Naive B cell (primary cell): Measurements from ENCODE around the gene RMI2. TPM values are rescaled to one million over a fixed set of nuclear protein-coding genes. Genes with fewer than 3 reads are reported as not detected.
"Not testable (repeated sequence)": the region's sequence is repeated elsewhere in the genome, so short reads cannot be mapped to it uniquely, and the experiment has no call there.

Experiments
- ATAC-seq, 2 donors: fragments of 150-1000 bp; cut with Tn5 transposase; 2 replicates each; pipeline ENCODE4 v1.10.0; 2021; ENCODE audit warnings: low read depth in 2 of 2, mild to moderate bottlenecking in 2 of 2, moderate library complexity in 2 of 2
- DNase-seq: peaks from one replicate; pipeline ENCODE4 v3.0.0; 2022
- H3K27ac Mint-ChIP-seq, 6 donors: one replicate each; pipeline ENCODE4 v1.8.0; 2020 to 2022; ENCODE audit warnings: mild to moderate bottlenecking in 6 of 6, mixed read lengths in 6 of 6, moderate library complexity in 5 of 6, inconsistent platforms in 2 of 6
- H3K27me3 Mint-ChIP-seq, 3 donors: one replicate each; pipeline ENCODE4 v1.8.0; 2021 to 2022; ENCODE audit warnings: mixed read lengths in 3 of 3, mild to moderate bottlenecking in 1 of 3
- H3K36me3 Mint-ChIP-seq, 2 donors: one replicate each; pipeline ENCODE4 v1.8.0; 2020 to 2022; ENCODE audit warnings: mixed read lengths in 2 of 2, inconsistent platforms in 1 of 2, mild to moderate bottlenecking in 1 of 2
- H3K4me1 Mint-ChIP-seq, 3 donors: one replicate each; pipeline ENCODE4 v1.8.0; 2020 to 2022; ENCODE audit warnings: mixed read lengths in 3 of 3, inconsistent platforms in 1 of 3, mild to moderate bottlenecking in 1 of 3, moderate library complexity in 1 of 3
- H3K4me3 Mint-ChIP-seq, 8 donors: one replicate each; pipeline ENCODE4 v1.8.0; 2020 to 2022; ENCODE audit warnings: mild to moderate bottlenecking in 8 of 8, mixed read lengths in 8 of 8, moderate library complexity in 8 of 8, inconsistent platforms in 2 of 8
- H3K9me3 Mint-ChIP-seq, 7 donors: one replicate each; pipeline ENCODE4 v1.8.0; 2020 to 2022; ENCODE audit warnings: mixed read lengths in 7 of 7, mild to moderate bottlenecking in 5 of 7, inconsistent platforms in 2 of 7, moderate library complexity in 1 of 7
- polyA plus RNA-seq, 6 donors: library from polyadenylated mRNA; unstranded; fragments of 300-500 nt; fragmentation: Illumina TruSeq; gene quantifications; one replicate each; pipeline ENCODE4 v1.2.3, GENCODE V29; 2021; ENCODE audit warnings: low read depth in 6 of 6

Gene RMI2
- polyA plus RNA-seq = 10 to 100 TPM; 18.1 to 38.3 (median 30.0) TPM

- H3K27me3 Mint-ChIP-seq = no peaks in the 10 kb centered on the region
- H3K4me1 Mint-ChIP-seq = peaks cover 34 to 50% (median 47%) of the 10 kb centered on the region in 3 donors
- H3K4me3 Mint-ChIP-seq = peak within 1 kb of the TSS; percentile 84 to 96 (median 92)
- ATAC-seq (peak; percentile 99), DNase-seq (peak; percentile 98)
- H3K27ac Mint-ChIP-seq = peak within 1 kb of the TSS; percentile 74 to 93 (median 82)
- H3K9me3 Mint-ChIP-seq = no peaks in the 10 kb centered on the region
- peaks cover 0 to 7% of the 10 kb centered on the region in 2 donors for H3K36me3 Mint-ChIP-seq
Observed at GRCh38 chr16:11345040-11345862, at the start of gene RMI2. RMI2 (plus strand) TSS chr16:11345459; CDS start chr16:11345472, 13 bp downstream.

- no peak overlapping the region for H3K4me3 Mint-ChIP-seq
- no peak for DNase-seq
- peaks cover 37 to 79% (median 61%) of the 10 kb centered on the region in 3 donors for H3K4me1 Mint-ChIP-seq
- H3K36me3 Mint-ChIP-seq = no peaks in the 10 kb centered on the region
- peaks cover 0 to 6% (median 0%) of the 10 kb centered on the region in 3 donors for H3K27me3 Mint-ChIP-seq
- no peak for ATAC-seq
- H3K9me3 Mint-ChIP-seq = no peaks in the 10 kb centered on the region
- peak overlapping the region in 1 of 6 donors; percentile 67 for H3K27ac Mint-ChIP-seq
Observed at GRCh38 chr16:11295672-11296071, 49.6 kb upstream of the RMI2 start.

GRCh38 chr16:11296351-11296705 is 48.9 kb upstream of the RMI2 start:
- Mint-ChIP-seq H3K27ac (peak overlapping the region in 5 of 6 donors; percentile 62 to 97 (median 87)), H3K4me1 (peaks cover 37 to 80% (median 61%) of the 10 kb centered on the region in 3 donors), H3K4me3 (peak overlapping the region in 5 of 8 donors; percentile 41 to 89 (median 63)), H3K36me3 (no peaks in the 10 kb centered on the region), H3K27me3 (peaks cover 0 to 4% (median 0%) of the 10 kb centered on the region in 3 donors), H3K9me3 (no peaks in the 10 kb centered on the region)
- ATAC-seq (no peak), DNase-seq (no peak)

GRCh38 chr16:11296706-11297491 is 48.4 kb upstream of the RMI2 start:
- Mint-ChIP-seq H3K27ac (peak overlapping the region; percentile 36 to 97 (median 95)), H3K4me1 (peaks cover 40 to 75% (median 61%) of the 10 kb centered on the region in 3 donors), H3K4me3 (peak overlapping the region; percentile 59 to 89 (median 82)), H3K27me3 (no peaks in the 10 kb centered on the region), H3K36me3 (no peaks in the 10 kb centered on the region), H3K9me3 (no peaks in the 10 kb centered on the region)
- ATAC-seq (peak in 1 of 2 donors; percentile 10), DNase-seq (peak; percentile 23)

GRCh38 chr16:11297492-11298142 is 47.6 kb upstream of the RMI2 start:
- peak; percentile 96 for ATAC-seq
- Mint-ChIP-seq H3K4me1 (peaks cover 44 to 77% (median 61%) of the 10 kb centered on the region in 3 donors), H3K4me3 (peak overlapping the region; percentile 59 to 89 (median 82)), H3K36me3 (no peaks in the 10 kb centered on the region), H3K9me3 (no peaks in the 10 kb centered on the region), H3K27me3 (no peaks in the 10 kb centered on the region), H3K27ac (peak overlapping the region; percentile 26 to 97 (median 95))
- peak; percentile 95 for DNase-seq

- Mint-ChIP-seq H3K4me3 (peak overlapping the region; percentile 59 to 89 (median 82)), H3K4me1 (peaks cover 44 to 75% (median 60%) of the 10 kb centered on the region in 3 donors)
Observed at GRCh38 chr16:11298143-11298900, 46.9 kb upstream of the RMI2 start.

GRCh38 chr16:11298950-11299547 is 46.2 kb upstream of the RMI2 start:
- H3K36me3 Mint-ChIP-seq, H3K27me3 Mint-ChIP-seq, ATAC-seq, H3K9me3 Mint-ChIP-seq: not testable (repeated sequence)
- H3K27ac Mint-ChIP-seq = peak overlapping the region; percentile 55 to 97 (median 90)
- H3K4me1 Mint-ChIP-seq = peaks cover 38 to 71% (median 55%) of the 10 kb centered on the region in 3 donors
- peak overlapping the region; percentile 22 to 84 (median 68) for H3K4me3 Mint-ChIP-seq
- DNase-seq = peak; percentile 48

More at GRCh38 chr16:11298143-11298900, 46.9 kb upstream of the RMI2 start:
- DNase-seq (no peak), ATAC-seq (no peak)
- no peaks in the 10 kb centered on the region for H3K36me3 Mint-ChIP-seq
- H3K27ac Mint-ChIP-seq = peak overlapping the region; percentile 87 to 97 (median 95)
- H3K9me3 Mint-ChIP-seq = no peaks in the 10 kb centered on the region
- no peaks in the 10 kb centered on the region for H3K27me3 Mint-ChIP-seq

GRCh38 chr16:11299865-11300559 is 45.2 kb upstream of the RMI2 start:
- no peak for ATAC-seq
- peak; percentile 26 for DNase-seq
- Mint-ChIP-seq H3K4me1 (peaks cover 41 to 71% (median 48%) of the 10 kb centered on the region in 3 donors), H3K27ac (peak overlapping the region in 3 of 6 donors; percentile 85 to 97 (median 94)), H3K9me3 (no peaks in the 10 kb centered on the region), H3K4me3 (peak overlapping the region in 6 of 8 donors; percentile 12 to 84 (median 60)), H3K36me3 (no peaks in the 10 kb centered on the region), H3K27me3 (no peaks in the 10 kb centered on the region)

GRCh38 chr16:11300560-11300892 is 44.7 kb upstream of the RMI2 start:
- no peak overlapping the region for H3K27ac Mint-ChIP-seq

GRCh38 chr16:11301645-11302501 is 43.4 kb upstream of the RMI2 start:
- peaks cover 42 to 72% (median 55%) of the 10 kb centered on the region in 3 donors for H3K4me1 Mint-ChIP-seq
- DNase-seq (no peak), ATAC-seq (no peak)
- peak overlapping the region in 2 of 8 donors; percentile 30 to 41 for H3K4me3 Mint-ChIP-seq
- no peaks in the 10 kb centered on the region for H3K27me3 Mint-ChIP-seq
- H3K36me3 Mint-ChIP-seq = no peaks in the 10 kb centered on the region
- H3K27ac Mint-ChIP-seq = peak overlapping the region in 3 of 6 donors; percentile 28 to 65 (median 37)
- H3K9me3 Mint-ChIP-seq = no peaks in the 10 kb centered on the region

More at GRCh38 chr16:11300560-11300892, 44.7 kb upstream of the RMI2 start:
- ATAC-seq (no peak), DNase-seq (no peak)
- Mint-ChIP-seq H3K4me3 (peak overlapping the region in 1 of 8 donors; percentile 49), H3K4me1 (peaks cover 42 to 71% (median 50%) of the 10 kb centered on the region in 3 donors), H3K36me3 (no peaks in the 10 kb centered on the region), H3K9me3 (no peaks in the 10 kb centered on the region), H3K27me3 (no peaks in the 10 kb centered on the region)

GRCh38 chr16:11302977-11303376 is 42.3 kb upstream of the RMI2 start:
- H3K4me3 Mint-ChIP-seq = peak overlapping the region in 1 of 8 donors; percentile 47
- H3K27me3 Mint-ChIP-seq = no peaks in the 10 kb centered on the region
- peaks cover 0 to 3% (median 0%) of the 10 kb centered on the region in 7 donors for H3K9me3 Mint-ChIP-seq
- DNase-seq (no peak), ATAC-seq (no peak)
- peak overlapping the region in 1 of 6 donors; percentile 17 for H3K27ac Mint-ChIP-seq
- H3K36me3 Mint-ChIP-seq = no peaks in the 10 kb centered on the region
- H3K4me1 Mint-ChIP-seq = peaks cover 38 to 72% (median 54%) of the 10 kb centered on the region in 3 donors
